HL-60 (cell line): ENCODE data around the gene TFPI.

Source experiments
- DNase-seq, 2 experiments: peaks; one replicate each; pipeline ENCODE4 v3.0.0-alpha.2; 2010 to 2020; ENCODE audit warnings: low read depth in 1 of 2, low spot score in 1 of 2
- H3K27ac ChIP-seq: fragments of 250-450 bp; sonication (Bioruptor Pico); replicated peaks from 2 replicates; pipeline ENCODE4 v1.5.1; 2020; ENCODE audit warnings: mild to moderate bottlenecking, moderate library complexity
- H3K27me3 ChIP-seq: fragments of 250-450 bp; sonication (Bioruptor Pico); 2 replicates; pipeline ENCODE4 v1.5.1; 2021; ENCODE audit warnings: mild to moderate bottlenecking, moderate library complexity; ENCODE audit not compliant: insufficient read depth, poor library complexity, severe bottlenecking
- H3K4me3 ChIP-seq: replicated peaks from 2 replicates; pipeline ENCODE4 v1.5.1; 2011; ENCODE audit warnings: mild to moderate bottlenecking, control low read depth, low read length; ENCODE audit not compliant: insufficient read depth
- GABPA ChIP-seq: IDR thresholded peaks from 2 replicates; pipeline ENCODE4 v1.6.1; 2012; ENCODE audit warnings: low read depth
- POLR2AphosphoS5 ChIP-seq: IDR thresholded peaks from 2 replicates; pipeline ENCODE4 v1.6.1; 2012; ENCODE audit warnings: low read depth
- REST ChIP-seq: IDR thresholded peaks from 2 replicates; pipeline ENCODE4 v1.6.1; 2012; ENCODE audit warnings: low read depth; ENCODE audit not compliant: insufficient replicate concordance
- SPI1 ChIP-seq: IDR thresholded peaks from 2 replicates; pipeline ENCODE4 v1.6.1; 2012; ENCODE audit warnings: low read depth, mild to moderate bottlenecking, borderline replicate concordance
- TF ChIP-seq, protein P1 (sequence below): IDR thresholded peaks from one replicate; pipeline ENCODE4 v1.5.1; 2011; ENCODE audit warnings: low read length, control low read depth, inconsistent platforms; ENCODE audit not compliant: insufficient read depth

The TFPI gene

DNA sequence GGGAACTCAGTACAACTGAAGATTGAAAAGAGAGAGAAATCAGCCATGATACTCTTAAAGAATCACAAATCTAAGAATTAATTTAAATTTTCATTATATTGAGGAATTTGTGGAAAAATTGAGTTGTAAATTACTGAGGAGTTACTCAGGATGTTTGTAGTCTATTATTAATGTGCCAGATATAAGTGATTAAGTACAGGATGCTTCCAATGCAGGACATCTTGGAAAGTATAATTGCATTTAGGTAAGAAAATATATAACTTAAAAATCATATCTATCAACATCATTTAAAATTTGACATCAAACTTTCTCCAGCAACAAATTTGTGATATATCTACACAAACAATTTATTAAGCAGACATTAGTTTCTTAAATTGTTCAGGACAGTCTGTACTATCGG is 107.5 kb downstream of the TFPI start:
- TF ChIP-seq REST (no peak), GABPA (no peak), POLR2AphosphoS5 (no peak), SPI1 (no peak)
- TF ChIP-seq, protein P1, sequence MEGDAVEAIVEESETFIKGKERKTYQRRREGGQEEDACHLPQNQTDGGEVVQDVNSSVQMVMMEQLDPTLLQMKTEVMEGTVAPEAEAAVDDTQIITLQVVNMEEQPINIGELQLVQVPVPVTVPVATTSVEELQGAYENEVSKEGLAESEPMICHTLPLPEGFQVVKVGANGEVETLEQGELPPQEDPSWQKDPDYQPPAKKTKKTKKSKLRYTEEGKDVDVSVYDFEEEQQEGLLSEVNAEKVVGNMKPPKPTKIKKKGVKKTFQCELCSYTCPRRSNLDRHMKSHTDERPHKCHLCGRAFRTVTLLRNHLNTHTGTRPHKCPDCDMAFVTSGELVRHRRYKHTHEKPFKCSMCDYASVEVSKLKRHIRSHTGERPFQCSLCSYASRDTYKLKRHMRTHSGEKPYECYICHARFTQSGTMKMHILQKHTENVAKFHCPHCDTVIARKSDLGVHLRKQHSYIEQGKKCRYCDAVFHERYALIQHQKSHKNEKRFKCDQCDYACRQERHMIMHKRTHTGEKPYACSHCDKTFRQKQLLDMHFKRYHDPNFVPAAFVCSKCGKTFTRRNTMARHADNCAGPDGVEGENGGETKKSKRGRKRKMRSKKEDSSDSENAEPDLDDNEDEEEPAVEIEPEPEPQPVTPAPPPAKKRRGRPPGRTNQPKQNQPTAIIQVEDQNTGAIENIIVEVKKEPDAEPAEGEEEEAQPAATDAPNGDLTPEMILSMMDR: no peak
- Histone ChIP-seq H3K27ac (no peak overlapping the region), H3K4me3 (no peak overlapping the region), H3K27me3 (no peaks in the 10 kb centered on the region)
- DNase-seq: no peak

GRCh38 chr2:187445051-187445450 is 109.2 kb downstream of the TFPI start:
- TF ChIP-seq, protein P1: no peak
- TF ChIP-seq POLR2AphosphoS5 (no peak), REST (no peak), GABPA (no peak), SPI1 (no peak)
- Histone ChIP-seq H3K27me3 (no peaks in the 10 kb centered on the region), H3K4me3 (no peak overlapping the region), H3K27ac (no peak overlapping the region)
- DNase-seq: no peak

GRCh38 chr2:187442778-187443177 is 111.5 kb downstream of the TFPI start:
- H3K27me3 ChIP-seq: no peaks in the 10 kb centered on the region
- no peak overlapping the region for H3K4me3 ChIP-seq
- TF ChIP-seq SPI1: no peak
- no peak for TF ChIP-seq REST
- TF ChIP-seq GABPA: no peak
- no peak for TF ChIP-seq POLR2AphosphoS5
- TF ChIP-seq, protein P1: no peak
- DNase-seq: no peak
- no peak overlapping the region for H3K27ac ChIP-seq
